Nephron (organoid): ENCODE results near the gene SEMA4A.
A peak's percentile ranks its signal among the peaks of the same experiment; 100 is the strongest.

ENCODE experiments used
- H3K27ac Mint-ChIP-seq, 3 experiments: 2 replicates each; pipeline ENCODE4 v1.8.0; 2020; ENCODE audit warnings: mixed read lengths in 3 of 3, mild to moderate bottlenecking in 2 of 3, moderate library complexity in 1 of 3
- H3K27me3 Mint-ChIP-seq: 2 replicates; pipeline ENCODE4 v1.8.0; 2021; ENCODE audit warnings: low read depth, mild to moderate bottlenecking, moderate library complexity, mixed read lengths
- H3K36me3 Mint-ChIP-seq: 2 replicates; pipeline ENCODE4 v1.8.0; 2020; ENCODE audit warnings: low read depth, mixed read lengths
- H3K4me1 Mint-ChIP-seq: 2 replicates; pipeline ENCODE4 v1.8.0; 2020; ENCODE audit warnings: mixed read lengths
- H3K4me3 Mint-ChIP-seq, 3 experiments: 2 replicates each; pipeline ENCODE4 v1.8.0; 2020; ENCODE audit warnings: mild to moderate bottlenecking in 3 of 3, mixed read lengths in 3 of 3, moderate library complexity in 2 of 3
- H3K9me3 Mint-ChIP-seq: 2 replicates; pipeline ENCODE4 v1.8.0; 2020; ENCODE audit warnings: mixed read lengths
- CTCF ChIP-seq, 3 experiments: fragments of 200-600 bp; sonication (generic); IDR thresholded peaks; one replicate each; pipeline ENCODE4 v1.5.0; 2021; ENCODE audit warnings: antibody characterized with exemption in 3 of 3; ENCODE audit not compliant: unreplicated experiment in 3 of 3

Gene SEMA4A

DNA sequence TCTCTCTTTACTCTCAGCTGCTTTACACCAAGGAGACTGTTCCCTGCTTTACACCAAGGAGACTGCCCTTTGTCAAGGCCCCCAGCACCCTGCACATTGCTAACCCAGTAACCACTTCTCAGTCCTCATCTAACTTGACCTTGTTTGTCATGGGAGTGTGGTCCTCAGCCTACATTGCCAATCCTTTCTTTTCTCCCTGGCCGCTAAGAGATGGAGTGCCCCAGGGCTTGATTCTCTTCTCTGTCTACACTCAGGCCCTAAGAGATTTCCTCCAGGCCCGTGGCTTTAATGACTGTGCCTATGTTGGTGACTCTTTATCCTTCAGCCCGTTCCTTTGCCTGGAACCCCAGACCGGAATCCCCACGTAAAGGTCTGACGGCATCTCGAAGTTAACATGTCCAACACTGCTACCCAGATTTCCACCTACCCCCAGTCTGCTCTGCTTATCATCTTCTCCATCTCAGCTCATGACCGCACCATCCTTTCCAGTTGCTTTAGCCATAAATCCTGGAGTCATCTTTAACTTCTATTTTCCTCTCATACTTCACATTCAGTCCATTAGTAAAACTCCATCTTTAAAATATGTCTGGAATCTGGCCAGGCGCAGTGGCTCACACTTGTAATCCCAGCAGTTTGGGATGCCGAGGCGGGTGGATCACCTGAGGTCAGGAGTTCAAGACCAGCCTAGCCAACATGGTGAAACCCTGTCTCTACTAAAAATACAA lies 9.5 kb upstream of the SEMA4A start:
- Mint-ChIP-seq H3K4me1 (peaks cover 38% of the 10 kb centered on the region), H3K9me3 (no peaks in the 10 kb centered on the region), H3K36me3 (peaks cover 8% of the 10 kb centered on the region), H3K27me3 (peaks cover 5% of the 10 kb centered on the region), H3K27ac (peak overlapping the region; percentile 13 to 65 (median 20)), H3K4me3 (no peak overlapping the region)
- no peak for TF ChIP-seq CTCF (IDR thresholded peaks at IDR 0.05; ENCODE audit: unreplicated experiment in 3 of 3)

DNA sequence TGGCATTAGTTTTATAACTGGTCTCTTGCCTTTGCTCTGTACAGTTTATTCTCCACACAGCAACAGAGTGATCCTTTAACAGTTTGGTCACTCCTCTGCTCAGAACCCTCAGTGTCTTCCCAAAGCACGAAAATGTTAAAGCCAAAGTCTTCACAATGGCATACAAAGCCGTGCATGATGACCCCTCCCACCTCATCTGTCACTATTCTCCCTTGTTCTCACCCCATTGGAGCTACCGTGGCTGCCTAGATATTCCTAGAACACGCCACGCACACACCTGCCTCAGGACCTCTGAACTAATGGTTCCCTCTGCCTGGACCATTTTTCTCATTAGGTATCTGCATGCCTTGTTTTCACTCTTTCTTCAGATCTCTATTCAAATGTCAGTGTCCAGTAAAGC lies 8.6 kb upstream of the SEMA4A start:
- H3K4me1 Mint-ChIP-seq: peaks cover 38% of the 10 kb centered on the region
- TF ChIP-seq CTCF (IDR thresholded peaks at IDR 0.05; ENCODE audit: unreplicated experiment in 3 of 3): no peak
- peaks cover 5% of the 10 kb centered on the region for H3K36me3 Mint-ChIP-seq
- no peaks in the 10 kb centered on the region for H3K9me3 Mint-ChIP-seq
- H3K27ac Mint-ChIP-seq: peak overlapping the region in 2 of 3 experiments; percentile 13 to 42
- H3K27me3 Mint-ChIP-seq: peaks cover 12% of the 10 kb centered on the region
- no peak overlapping the region for H3K4me3 Mint-ChIP-seq

GRCh38 chr1:156145650-156146019 lies 7.8 kb upstream of the SEMA4A start:
- H3K9me3 Mint-ChIP-seq: no peaks in the 10 kb centered on the region
- H3K27me3 Mint-ChIP-seq: peaks cover 20% of the 10 kb centered on the region

DNA sequence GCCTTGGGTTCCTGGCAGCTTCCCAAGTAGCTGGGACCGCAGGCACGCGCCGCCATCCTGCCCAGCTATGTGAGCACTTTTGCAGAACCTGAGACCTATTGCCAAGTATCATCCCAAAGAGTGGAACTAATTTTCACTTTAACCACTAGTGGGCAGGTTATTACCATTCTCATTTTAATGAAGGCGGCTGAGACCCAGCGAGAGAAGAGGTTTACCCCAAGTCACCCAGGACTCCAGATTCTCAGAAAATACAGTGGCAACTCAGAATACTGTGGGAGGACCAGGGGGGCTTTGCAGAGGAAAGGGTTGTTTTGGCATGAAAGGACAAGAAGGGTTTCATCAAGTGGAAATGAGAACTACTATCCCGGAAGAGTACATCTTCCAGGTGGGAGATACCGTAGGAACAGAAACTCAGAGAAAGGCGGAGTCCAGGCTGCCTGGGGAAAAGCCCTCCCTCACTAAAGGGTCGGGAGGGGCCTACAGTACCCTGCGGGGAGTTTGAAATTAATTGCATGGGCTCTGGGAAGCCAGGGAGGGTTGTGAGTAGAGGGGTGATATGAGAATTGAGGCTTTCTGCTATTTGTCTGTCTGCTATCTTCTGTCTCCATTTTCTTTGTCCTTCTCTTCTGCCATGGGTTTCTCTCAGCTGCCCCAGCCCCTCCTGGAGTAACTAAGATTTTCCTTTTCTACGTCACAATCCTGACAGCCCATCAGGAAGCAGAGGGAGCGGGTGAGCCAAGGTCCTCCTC lies 7.2 kb upstream of the SEMA4A start:
- Mint-ChIP-seq H3K27me3 (peaks cover 26% of the 10 kb centered on the region), H3K9me3 (no peaks in the 10 kb centered on the region), H3K27ac (peak overlapping the region; percentile 62 to 82 (median 80)), H3K4me3 (peak overlapping the region; percentile 66 to 76 (median 69)), H3K4me1 (peaks cover 31% of the 10 kb centered on the region), H3K36me3 (no peaks in the 10 kb centered on the region)
- TF ChIP-seq CTCF (IDR thresholded peaks at IDR 0.05; ENCODE audit: unreplicated experiment in 3 of 3): peak; percentile 61 to 72 (median 61)

More at GRCh38 chr1:156145650-156146019, 7.8 kb upstream of the SEMA4A start:
- peak overlapping the region in 1 of 3 experiments; percentile 69 for H3K4me3 Mint-ChIP-seq
- peak overlapping the region; percentile 62 to 82 (median 80) for H3K27ac Mint-ChIP-seq
- H3K36me3 Mint-ChIP-seq: no peaks in the 10 kb centered on the region
- no peak for TF ChIP-seq CTCF (IDR thresholded peaks at IDR 0.05; ENCODE audit: unreplicated experiment in 3 of 3)
- H3K4me1 Mint-ChIP-seq: peaks cover 37% of the 10 kb centered on the region

- no peaks in the 10 kb centered on the region for H3K36me3 Mint-ChIP-seq
- H3K9me3 Mint-ChIP-seq: no peaks in the 10 kb centered on the region
- peaks cover 32% of the 10 kb centered on the region for H3K4me1 Mint-ChIP-seq
- no peak for TF ChIP-seq CTCF (IDR thresholded peaks at IDR 0.05; ENCODE audit: unreplicated experiment in 3 of 3)
- H3K4me3 Mint-ChIP-seq: peak overlapping the region; percentile 66 to 76 (median 69)
- H3K27me3 Mint-ChIP-seq: peaks cover 29% of the 10 kb centered on the region
- peak overlapping the region; percentile 62 to 82 (median 80) for H3K27ac Mint-ChIP-seq
Measured at GRCh38 chr1:156146769-156147405, 6.5 kb upstream of the SEMA4A start.
